Measurements from ENCODE around the gene GRPEL1. TPM values are rescaled to one million over a fixed set of nuclear protein-coding genes. Genes with fewer than 3 reads are reported as not detected.

The GRPEL1 gene
- total and polyA plus RNA-seq, 2 of the 8 experiments (the other 6 are each of a cell fraction or from before 2014, with no cell fraction given): 13.5 to 39.9 TPM

DNA sequence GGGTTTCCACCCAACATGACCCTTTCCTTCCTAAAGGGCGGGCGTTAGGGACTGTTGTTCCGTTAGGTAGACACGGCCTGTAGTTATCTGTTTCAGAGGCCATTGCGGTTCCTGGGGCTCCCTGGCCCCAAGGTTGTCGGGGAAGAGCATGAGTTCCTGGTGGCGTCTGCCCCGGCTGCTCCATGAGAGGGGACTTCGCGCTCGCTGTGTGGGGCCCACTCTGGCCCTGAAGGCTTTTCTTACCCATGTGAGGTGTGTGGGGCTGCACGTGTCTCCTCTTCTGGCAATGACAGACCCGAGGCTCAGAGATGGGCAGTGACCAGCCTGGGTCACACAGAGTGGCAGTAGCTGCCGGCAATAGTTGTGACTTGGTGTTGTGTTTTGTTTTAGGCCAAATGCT, 15.6 kb downstream of the GRPEL1 start:
- Histone ChIP-seq H3K9ac (replicated peaks in 1 of 4; ENCODE audit: extremely low read depth in 1 of 4, low read depth in 3 of 4, low read length in 3 of 4) (no peak overlapping the region), H3K27me3 (replicated peaks in 1 of 4; ENCODE audit: control insufficient read depth in 3 of 4, extremely low read depth in 1 of 4, insufficient read depth in 3 of 4, low read length in 3 of 4) (no peaks in the 10 kb centered on the region), H2BK15ac (ENCODE audit: low read length) (no peak overlapping the region), H3K4ac (replicated peaks; ENCODE audit: insufficient read length, low read depth, low read length) (no peak overlapping the region), H4K5ac (ENCODE audit: insufficient read length, low read depth, low read length) (no peak overlapping the region), H3K23me2 (ENCODE audit: low read depth, low read length) (no peaks in the 10 kb centered on the region), H4K91ac (replicated peaks; ENCODE audit: insufficient read length, low read length) (no peak overlapping the region), H3K18ac (ENCODE audit: extremely low read depth, low read length) (no peak overlapping the region), H3K14ac (ENCODE audit: insufficient read length) (no peak overlapping the region), H2BK5ac (ENCODE audit: low read depth, low read length) (0 out of 2 replicates have a peak overlapping the region, but pooled peaks have one; percentile 5), H3K79me2 (ENCODE audit: control insufficient read depth in 1 of 2, insufficient read depth in 2 of 2, low read length in 2 of 2) (peaks cover 0 to 14% of the 10 kb centered on the region in 2 experiments; a peak in 2 of 4 replicates), H2BK12ac (ENCODE audit: low read depth, low read length) (no peak overlapping the region), H2BK20ac (ENCODE audit: low read length) (no peak overlapping the region), H3K23ac (ENCODE audit: insufficient read length) (no peak overlapping the region), H4K20me1 (replicated peaks in 1 of 2; ENCODE audit: control insufficient read depth in 1 of 2, insufficient read depth in 2 of 2, low read length in 2 of 2) (peaks cover 7 to 18% of the 10 kb centered on the region in 2 experiments), H3K36me3 (ENCODE audit: control insufficient read depth in 2 of 4, insufficient read depth in 4 of 4, low read length in 3 of 4) (no peaks in the 10 kb centered on the region), H3K27ac (ENCODE audit: low read depth, low read length) (no peak overlapping the region), H3K79me1 (ENCODE audit: low read depth, low read length) (peaks cover 22% of the 10 kb centered on the region), H2BK120ac (replicated peaks; ENCODE audit: low read depth, low read length) (no peak overlapping the region), H2AFZ (ENCODE audit: low read length) (no peak overlapping the region), H2AK5ac (ENCODE audit: low read depth, low read length) (no peak overlapping the region), H3K4me3 (ENCODE audit: extremely low read depth in 1 of 4, insufficient read depth in 2 of 4, low read depth in 3 of 4, low read length in 4 of 4) (no peak overlapping the region), H3K56ac (replicated peaks; ENCODE audit: insufficient read length, low read depth, low read length) (no peak overlapping the region), H3K4me1 (replicated peaks in 1 of 4; ENCODE audit: control insufficient read depth in 3 of 4, insufficient read depth in 4 of 4, low read length in 3 of 4) (peaks cover 0 to 4% (median 0%) of the 10 kb centered on the region in 4 experiments; a peak in 3 of 7 replicates), H4K8ac (ENCODE audit: extremely low read depth, insufficient read depth, low read length) (no peak overlapping the region), H3K4me2 (ENCODE audit: insufficient read depth in 1 of 2, low read depth in 2 of 2, low read length in 2 of 2) (no peak overlapping the region), H3K9me3 (ENCODE audit: insufficient read depth in 2 of 2, low read depth in 1 of 2, low read length in 1 of 2) (no peaks in the 10 kb centered on the region)
- CTCF ChIA-PET (ENCODE audit: partially characterized antibody): interaction anchor here (0.6 to 1.3 kb wide), 5 partner anchors 9 to 137 kb away, joined by 3 to 5 read pairs (median 3); partner anchors contain the start of gene TADA2B
- WGBS, 2 experiments (ENCODE audit: extremely low coverage in 1 of 2, insufficient coverage in 1 of 2, insufficient read length in 1 of 2, insufficient replicate concordance in 2 of 2, low coverage in 1 of 2, low lambda C conversion rate in 2 of 2, missing lambda C conversion rate in 1 of 2): 90% methylated on average over 14 of the region's 14 CpGs; no CpG with 5 or more reads in 1 of the 2 experiments
- FAIRE-seq (no peak), DNase-seq (ENCODE audit: low read depth in 1 of 2, low spot score in 2 of 2) (no peak)
- POLR2A ChIA-PET (ENCODE audit: partially characterized antibody): interaction anchor here (1.5 kb wide), 1 partner anchor 16 kb away, joined by 6 read pairs; the partner anchor contains the start of gene GRPEL1
- no peak for TF ChIP-seq TAF7 (optimal IDR thresholded peaks at IDR 0.05; ENCODE audit: borderline replicate concordance, low read depth, low read length)
- TF ChIP-seq, protein P1, sequence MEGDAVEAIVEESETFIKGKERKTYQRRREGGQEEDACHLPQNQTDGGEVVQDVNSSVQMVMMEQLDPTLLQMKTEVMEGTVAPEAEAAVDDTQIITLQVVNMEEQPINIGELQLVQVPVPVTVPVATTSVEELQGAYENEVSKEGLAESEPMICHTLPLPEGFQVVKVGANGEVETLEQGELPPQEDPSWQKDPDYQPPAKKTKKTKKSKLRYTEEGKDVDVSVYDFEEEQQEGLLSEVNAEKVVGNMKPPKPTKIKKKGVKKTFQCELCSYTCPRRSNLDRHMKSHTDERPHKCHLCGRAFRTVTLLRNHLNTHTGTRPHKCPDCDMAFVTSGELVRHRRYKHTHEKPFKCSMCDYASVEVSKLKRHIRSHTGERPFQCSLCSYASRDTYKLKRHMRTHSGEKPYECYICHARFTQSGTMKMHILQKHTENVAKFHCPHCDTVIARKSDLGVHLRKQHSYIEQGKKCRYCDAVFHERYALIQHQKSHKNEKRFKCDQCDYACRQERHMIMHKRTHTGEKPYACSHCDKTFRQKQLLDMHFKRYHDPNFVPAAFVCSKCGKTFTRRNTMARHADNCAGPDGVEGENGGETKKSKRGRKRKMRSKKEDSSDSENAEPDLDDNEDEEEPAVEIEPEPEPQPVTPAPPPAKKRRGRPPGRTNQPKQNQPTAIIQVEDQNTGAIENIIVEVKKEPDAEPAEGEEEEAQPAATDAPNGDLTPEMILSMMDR (IDR thresholded peaks at IDR 0.05; ENCODE audit: control extremely low read depth in 1 of 3, insufficient read depth in 1 of 3, low read depth in 1 of 3, low read length in 3 of 3): no peak
- TF ChIP-seq SIN3A (conservative IDR thresholded peaks at IDR 0.05 in 1 of 2, IDR thresholded peaks at IDR 0.05 in 1 of 2; ENCODE audit: low read depth in 1 of 2, low read length in 2 of 2): no peak
- TF ChIP-seq SP1 (IDR thresholded peaks at IDR 0.05; ENCODE audit: low read depth, low read length): no peak
- TF ChIP-seq CTBP2 (IDR thresholded peaks at IDR 0.05; ENCODE audit: borderline replicate concordance, insufficient read depth, insufficient read length, low read length): no peak
- no peak for TF ChIP-seq SAP30 (IDR thresholded peaks at IDR 0.05; ENCODE audit: insufficient read depth, insufficient replicate concordance, low read length)
- TF ChIP-seq EZH2 (IDR thresholded peaks at IDR 0.05; ENCODE audit: low read depth, low read length, severe bottlenecking): no peak
- TF ChIP-seq MAFK (IDR thresholded peaks at IDR 0.05; ENCODE audit: low read depth, low read length): no peak
